ENCODE data around the gene C2orf92. TPM values are rescaled to one million over a fixed set of nuclear protein-coding genes. Genes with fewer than 3 reads are reported as not detected.

Gene C2orf92
- total RNA-seq, 1 experiment from 2014 or later, result 5.3 TPM

- Mint-ChIP-seq H3K27ac (ENCODE audit: low read depth, unreplicated experiment) (no peak overlapping the region), H3K4me3 (ENCODE audit: unreplicated experiment) (no peak overlapping the region), H3K9me3 (ENCODE audit: unreplicated experiment) (no peaks in the 10 kb centered on the region), H3K36me3 (ENCODE audit: insufficient read depth, unreplicated experiment) (no peaks in the 10 kb centered on the region), H3K4me1 (ENCODE audit: insufficient read depth, unreplicated experiment) (no peaks in the 10 kb centered on the region), H3K27me3 (ENCODE audit: insufficient read depth, unreplicated experiment) (no peaks in the 10 kb centered on the region)
- no peak for DNase-seq (ENCODE audit: unreplicated experiment)
- POLR2A ChIA-PET, result no interaction called here
- BruUV-seq (replicated peaks), result no TSS peak
- CTCF ChIA-PET, result no interaction called here
- intact Hi-C loops (cut with micrococcal nuclease), result no loop called here
- TF ChIP-seq, protein P1, sequence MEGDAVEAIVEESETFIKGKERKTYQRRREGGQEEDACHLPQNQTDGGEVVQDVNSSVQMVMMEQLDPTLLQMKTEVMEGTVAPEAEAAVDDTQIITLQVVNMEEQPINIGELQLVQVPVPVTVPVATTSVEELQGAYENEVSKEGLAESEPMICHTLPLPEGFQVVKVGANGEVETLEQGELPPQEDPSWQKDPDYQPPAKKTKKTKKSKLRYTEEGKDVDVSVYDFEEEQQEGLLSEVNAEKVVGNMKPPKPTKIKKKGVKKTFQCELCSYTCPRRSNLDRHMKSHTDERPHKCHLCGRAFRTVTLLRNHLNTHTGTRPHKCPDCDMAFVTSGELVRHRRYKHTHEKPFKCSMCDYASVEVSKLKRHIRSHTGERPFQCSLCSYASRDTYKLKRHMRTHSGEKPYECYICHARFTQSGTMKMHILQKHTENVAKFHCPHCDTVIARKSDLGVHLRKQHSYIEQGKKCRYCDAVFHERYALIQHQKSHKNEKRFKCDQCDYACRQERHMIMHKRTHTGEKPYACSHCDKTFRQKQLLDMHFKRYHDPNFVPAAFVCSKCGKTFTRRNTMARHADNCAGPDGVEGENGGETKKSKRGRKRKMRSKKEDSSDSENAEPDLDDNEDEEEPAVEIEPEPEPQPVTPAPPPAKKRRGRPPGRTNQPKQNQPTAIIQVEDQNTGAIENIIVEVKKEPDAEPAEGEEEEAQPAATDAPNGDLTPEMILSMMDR (IDR thresholded peaks at IDR 0.05; ENCODE audit: unreplicated experiment), result no peak
These were observed 50.0 kb downstream of the C2orf92 start for GRCh38 chr2:97719362-97720155.

- Mint-ChIP-seq H3K36me3 (ENCODE audit: insufficient read depth, unreplicated experiment) (no peaks in the 10 kb centered on the region), H3K9me3 (ENCODE audit: unreplicated experiment) (no peaks in the 10 kb centered on the region), H3K27me3 (ENCODE audit: insufficient read depth, unreplicated experiment) (no peaks in the 10 kb centered on the region), H3K4me3 (ENCODE audit: unreplicated experiment) (no peak overlapping the region), H3K27ac (ENCODE audit: low read depth, unreplicated experiment) (no peak overlapping the region), H3K4me1 (ENCODE audit: insufficient read depth, unreplicated experiment) (no peaks in the 10 kb centered on the region)
- intact Hi-C loops (cut with micrococcal nuclease), result no loop called here
- no peak for DNase-seq (ENCODE audit: unreplicated experiment)
- CTCF ChIA-PET, result interaction anchor here (0.9 kb wide), 1 partner anchor 55 kb away, joined by 5 read pairs; no protein-coding TSS in a partner anchor
- no TSS peak for BruUV-seq (replicated peaks)
- POLR2A ChIA-PET, result no interaction called here
- TF ChIP-seq, protein P1 (IDR thresholded peaks at IDR 0.05; ENCODE audit: unreplicated experiment), result no peak
These were observed 51.2 kb downstream of the C2orf92 start for GRCh38 chr2:97720746-97721145.

DNA sequence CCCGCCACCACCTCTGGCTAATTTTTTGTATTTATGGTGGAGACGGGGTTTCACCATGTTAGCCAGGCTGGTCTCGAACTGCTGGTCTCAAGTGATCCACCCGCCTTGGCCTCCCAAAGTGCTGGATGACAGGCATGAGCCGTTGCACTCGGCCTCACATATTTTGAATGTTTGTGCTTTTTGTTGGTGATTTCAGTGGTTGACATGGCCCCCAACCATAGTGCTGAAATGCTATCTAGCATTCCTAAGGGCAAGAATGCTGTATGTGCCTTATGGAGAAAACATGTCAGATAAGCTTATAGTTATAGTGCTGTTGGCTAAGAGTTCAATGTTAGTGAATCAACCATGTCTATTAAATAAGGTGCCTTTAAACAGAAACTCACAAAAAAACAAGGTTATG is 52.7 kb downstream of the C2orf92 start:
- Mint-ChIP-seq H3K4me1 (ENCODE audit: insufficient read depth, unreplicated experiment) (no peaks in the 10 kb centered on the region), H3K27ac (ENCODE audit: low read depth, unreplicated experiment) (no peak overlapping the region)
- BruUV-seq (replicated peaks), result no TSS peak

More for the DNA sequence above, 52.7 kb downstream of the C2orf92 start:
- H3K36me3 Mint-ChIP-seq (ENCODE audit: insufficient read depth, unreplicated experiment), result no peaks in the 10 kb centered on the region
- TF ChIP-seq, protein P1 (IDR thresholded peaks at IDR 0.05; ENCODE audit: unreplicated experiment), result no peak
- CTCF ChIA-PET, result interaction anchor here (1.0 kb wide), 1 partner anchor 22 kb away, joined by 3 read pairs; no protein-coding TSS in a partner anchor
- POLR2A ChIA-PET, result no interaction called here
- H3K4me3 Mint-ChIP-seq (ENCODE audit: unreplicated experiment), result no peak overlapping the region
- intact Hi-C loops (cut with micrococcal nuclease), result no loop called here
- DNase-seq (ENCODE audit: unreplicated experiment), result no peak
- H3K9me3 Mint-ChIP-seq (ENCODE audit: unreplicated experiment), result no peaks in the 10 kb centered on the region
- H3K27me3 Mint-ChIP-seq (ENCODE audit: insufficient read depth, unreplicated experiment), result no peaks in the 10 kb centered on the region

Data from MCF 10A (cell line).